GM21360 (cell line): Measurements from ENCODE around the gene CD36.

Experiments
- ATAC-seq: cut with Tn5 transposase; IDR thresholded peaks from one replicate; pipeline ENCODE4 v1.9.1; 2021; ENCODE audit warnings: mild to moderate bottlenecking, moderate library complexity; ENCODE audit not compliant: unreplicated experiment

CD36 gene

DNA sequence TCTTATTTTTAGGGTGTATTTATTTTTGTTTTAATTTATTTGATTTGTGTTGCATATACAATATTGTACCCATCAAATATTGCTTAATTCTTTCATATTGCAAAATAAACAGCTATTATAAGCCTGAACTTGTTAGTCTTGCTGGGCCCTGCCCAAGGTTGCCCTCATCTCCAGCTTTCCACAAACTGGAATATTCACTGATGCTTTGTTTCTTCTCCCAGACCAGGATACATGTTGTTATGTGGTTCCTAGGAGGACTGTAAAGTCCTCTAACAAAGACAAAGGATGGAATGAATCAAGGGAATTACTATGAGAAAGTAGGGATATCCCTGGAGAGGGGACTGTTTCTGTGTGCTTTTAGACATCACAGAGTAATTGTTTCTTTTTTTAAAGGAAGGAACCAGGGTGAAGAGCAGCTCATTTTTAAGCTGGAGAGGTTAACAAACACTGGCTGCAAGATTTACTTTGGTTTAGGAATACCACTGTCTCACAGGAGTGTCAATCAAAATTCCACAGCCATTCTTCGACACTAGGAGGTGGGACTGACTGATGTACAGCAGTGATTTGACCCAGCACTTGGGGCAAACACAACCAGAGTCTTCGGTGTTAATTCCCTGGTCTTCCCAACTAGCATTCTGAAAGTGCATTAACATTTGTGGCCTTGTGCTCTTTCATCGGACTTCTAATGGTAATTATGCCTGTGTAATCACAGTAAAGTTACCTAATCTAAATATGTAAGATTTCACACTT is 14.8 kb upstream of the CD36 start:
- no peak for ATAC-seq

DNA sequence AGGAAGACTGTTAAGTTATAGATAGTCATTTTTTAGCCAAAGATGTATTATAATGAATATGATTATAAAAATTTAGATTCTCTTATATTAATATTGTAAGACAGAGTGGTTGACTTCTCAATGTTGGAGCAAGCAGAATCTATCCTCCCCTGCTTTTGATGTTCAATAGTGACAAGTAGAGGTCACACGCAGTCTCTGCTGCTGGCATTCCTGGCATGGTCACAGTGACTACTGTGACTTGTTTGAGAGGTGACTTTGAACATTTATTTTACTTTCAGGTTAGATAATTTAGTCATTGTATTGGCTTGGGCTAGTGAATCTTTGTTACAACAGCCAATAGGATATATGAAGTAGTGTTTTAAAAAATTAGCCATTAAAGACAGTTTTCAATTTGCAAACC is 13.7 kb upstream of the CD36 start:
- no peak for ATAC-seq

DNA sequence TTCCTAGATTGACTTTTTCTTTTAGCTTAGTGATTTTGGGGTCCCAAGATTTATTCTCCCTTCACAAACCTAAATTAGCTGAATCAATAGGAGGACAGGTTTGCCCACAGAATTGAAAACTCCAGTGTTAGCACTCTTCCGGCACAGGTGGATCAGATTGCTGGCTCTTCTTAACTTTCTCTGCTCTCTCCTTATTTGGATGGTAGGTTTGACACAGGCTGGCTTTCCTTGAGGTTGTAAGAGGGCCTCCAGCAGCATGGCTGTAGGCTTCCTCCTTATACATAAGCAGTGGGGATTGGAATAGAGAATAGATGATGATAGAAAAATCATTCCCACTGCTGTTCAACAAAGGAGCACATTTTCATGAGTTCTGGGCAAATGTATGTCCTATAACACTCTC is 9.4 kb upstream of the CD36 start:
- no peak for ATAC-seq

DNA sequence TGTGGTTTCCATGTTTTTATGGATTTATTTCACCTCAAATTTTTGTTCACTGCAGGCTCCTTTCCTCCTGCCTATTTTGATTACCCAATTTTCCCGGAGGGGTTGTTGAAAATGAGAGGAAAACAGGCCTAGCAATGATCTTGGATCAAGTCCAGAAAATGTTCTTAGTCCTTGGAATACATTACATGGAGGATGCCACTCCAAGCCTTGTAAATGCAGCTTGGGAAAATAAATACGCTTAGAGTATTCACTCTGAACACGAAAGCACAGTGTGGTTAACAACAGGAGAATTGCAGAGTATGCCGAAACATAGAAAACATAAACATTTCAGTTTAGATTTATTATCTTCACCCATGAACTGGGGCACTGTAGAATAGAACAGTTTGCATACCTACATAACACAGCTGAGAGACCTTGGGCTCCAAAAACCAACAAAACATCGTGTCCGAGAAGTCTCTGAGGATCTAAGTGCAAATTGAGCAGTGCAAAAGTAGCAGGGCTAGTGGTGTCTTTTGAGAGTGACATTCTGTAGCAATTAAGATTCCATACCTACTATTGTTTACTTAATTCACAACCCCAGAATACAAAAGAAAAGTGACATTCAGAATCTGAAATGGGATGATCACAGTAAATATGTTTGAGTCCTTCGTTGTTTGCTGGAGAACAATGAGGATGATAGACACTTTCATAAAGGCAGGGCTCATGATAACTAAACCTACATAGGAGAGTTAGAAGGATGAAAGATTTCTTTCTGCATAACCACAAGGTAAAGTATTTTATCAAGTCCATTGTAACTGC is 7.6 kb upstream of the CD36 start:
- no peak for ATAC-seq

DNA sequence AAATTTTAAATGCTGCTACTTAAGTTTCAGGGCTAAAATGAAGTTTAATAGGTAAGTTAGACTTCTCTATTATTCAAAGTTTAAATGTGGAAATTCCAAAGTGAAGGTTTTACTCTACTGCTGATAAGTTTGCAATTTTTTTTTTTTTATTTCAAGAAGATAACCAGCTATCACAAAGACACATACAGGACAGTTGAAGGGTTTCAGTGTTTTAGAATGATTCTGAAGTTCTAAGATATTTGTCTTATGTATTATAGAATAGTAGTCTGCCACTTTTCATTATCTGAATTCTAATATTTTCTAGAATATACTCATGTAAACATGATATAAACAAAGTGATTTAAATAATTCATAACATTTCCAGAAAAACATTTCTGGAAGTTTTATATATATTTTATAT is 7.0 kb upstream of the CD36 start:
- no peak for ATAC-seq

DNA sequence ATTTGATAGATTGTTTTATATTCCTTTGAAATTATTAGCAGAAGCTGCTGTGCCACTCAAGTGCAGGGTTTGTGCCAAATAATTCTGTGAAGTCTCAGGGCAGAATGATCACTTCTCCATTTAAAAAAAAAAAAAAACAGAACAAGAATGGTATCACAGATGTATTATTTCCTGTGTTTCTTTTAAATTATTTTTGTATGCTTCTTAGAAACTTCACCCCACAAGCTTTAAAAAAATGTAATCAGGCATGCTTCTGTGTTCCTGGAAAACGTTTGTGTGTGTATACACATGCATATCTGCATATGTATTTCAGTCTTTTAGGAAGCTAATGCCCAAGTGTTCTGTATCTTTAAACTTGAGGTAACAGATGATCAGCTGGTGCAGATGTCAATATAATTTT is 6.3 kb upstream of the CD36 start:
- no peak for ATAC-seq

DNA sequence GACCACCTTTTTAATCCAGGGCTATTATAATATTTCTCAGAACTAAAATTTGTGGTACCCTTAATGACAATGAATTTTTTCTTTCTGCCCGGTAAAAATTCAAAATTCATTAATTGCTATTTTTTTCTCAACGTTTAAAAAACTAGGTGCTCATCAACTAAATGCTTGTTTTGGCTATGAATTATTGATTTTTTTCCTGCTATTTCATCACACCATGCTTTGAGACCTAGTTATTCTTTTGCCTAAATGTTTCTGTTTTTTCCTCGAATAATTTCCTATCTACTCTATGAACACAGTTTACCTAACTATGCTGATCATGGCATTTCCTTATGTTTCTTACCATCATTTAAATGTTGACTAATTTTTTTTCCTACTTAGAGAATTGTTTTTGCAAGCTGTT is 5.6 kb upstream of the CD36 start:
- ATAC-seq: no peak

DNA sequence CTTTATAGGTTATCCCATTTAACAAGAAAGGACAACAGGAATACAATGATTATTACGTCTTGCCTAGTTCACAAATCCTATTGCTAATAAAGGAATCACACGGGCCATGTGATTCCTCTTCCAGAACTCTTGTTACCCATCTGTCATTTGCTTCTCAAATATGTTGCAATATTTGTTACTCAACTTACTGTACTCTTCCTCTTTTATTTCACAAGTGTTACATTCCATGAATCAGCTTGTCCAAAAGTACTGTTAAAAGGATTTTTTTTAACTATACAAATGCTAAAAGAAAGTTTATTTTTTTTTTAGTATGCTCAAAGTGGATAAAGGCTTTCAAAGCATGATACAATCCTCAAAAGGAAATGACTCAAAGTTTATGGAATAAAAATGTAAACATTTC is 3.9 kb upstream of the CD36 start:
- ATAC-seq: no peak

DNA sequence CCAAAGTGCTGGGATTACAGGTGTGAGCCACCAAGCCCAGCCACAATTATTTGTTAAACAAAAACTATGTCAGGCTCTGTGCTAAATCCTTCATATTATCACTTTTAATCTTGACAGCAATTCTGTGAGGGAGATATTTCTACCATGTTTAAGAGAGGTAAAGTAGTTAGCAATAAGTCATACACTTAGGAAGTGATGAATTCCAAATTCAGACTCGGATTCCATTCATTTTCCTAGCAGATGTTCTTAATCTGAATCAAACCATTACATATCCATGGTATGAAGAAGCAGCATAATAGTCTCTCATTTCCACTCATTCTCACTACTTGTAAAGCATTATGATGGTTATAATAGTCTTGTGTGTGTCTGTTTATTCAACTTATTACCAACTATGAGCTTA is 2.9 kb upstream of the CD36 start:
- ATAC-seq: no peak

DNA sequence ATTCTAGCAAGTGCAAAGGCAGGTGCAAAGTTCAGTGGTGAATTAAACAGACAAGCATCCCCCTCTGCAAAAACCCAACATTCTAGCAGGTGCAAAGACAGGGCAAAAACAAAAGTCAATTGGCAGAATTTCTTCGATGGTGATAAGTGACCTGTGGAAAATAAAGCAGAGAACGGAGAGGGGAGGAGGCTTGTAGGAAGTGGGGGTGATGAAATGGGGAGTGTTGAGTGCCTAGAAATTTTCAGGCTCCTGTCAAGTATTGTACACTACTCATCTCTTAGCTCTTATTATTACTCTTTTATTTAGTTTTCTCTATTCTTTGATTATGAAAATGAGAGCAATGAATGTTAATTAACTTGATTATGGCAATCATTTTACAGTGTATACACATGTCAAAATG is 2.4 kb upstream of the CD36 start:
- no peak for ATAC-seq

DNA sequence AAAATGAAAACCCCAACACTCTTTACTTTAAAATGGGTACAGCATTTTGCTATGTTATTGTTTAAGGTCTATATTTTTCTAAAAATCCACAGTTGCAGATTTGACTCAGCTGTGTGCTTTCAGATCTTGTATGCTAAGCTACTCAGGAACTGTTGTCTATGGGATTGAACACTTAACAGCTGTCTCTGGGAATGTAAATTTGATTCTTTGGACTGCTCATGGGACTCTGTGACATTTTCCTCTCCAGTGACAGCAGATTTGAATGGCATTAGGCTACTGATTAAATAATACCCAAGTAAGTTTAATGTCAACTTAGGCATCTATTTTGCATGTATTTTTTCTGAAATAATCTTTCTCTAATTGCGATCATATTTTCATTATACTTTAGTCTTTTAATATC is 1.7 kb upstream of the CD36 start:
- ATAC-seq: no peak

DNA sequence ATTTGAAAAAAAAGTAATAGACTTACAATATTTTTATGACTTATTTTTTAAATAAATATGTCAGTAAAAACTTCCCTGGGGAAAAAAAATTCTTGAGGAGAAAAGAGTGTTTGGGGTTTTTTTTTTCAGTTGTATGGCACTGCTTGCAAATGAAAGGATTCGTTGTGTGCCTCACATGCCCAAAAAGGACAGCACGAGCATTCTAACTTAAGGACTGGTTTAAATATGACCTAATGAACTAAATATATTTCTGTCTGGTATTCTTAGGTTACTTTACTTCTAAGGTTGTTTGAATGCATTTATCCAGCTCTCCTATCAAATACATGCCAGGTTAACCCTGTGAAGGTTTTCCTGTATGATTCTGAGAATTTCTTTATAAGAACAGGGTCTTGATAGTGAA is 988 bp upstream of the CD36 start:
- no peak for ATAC-seq

DNA sequence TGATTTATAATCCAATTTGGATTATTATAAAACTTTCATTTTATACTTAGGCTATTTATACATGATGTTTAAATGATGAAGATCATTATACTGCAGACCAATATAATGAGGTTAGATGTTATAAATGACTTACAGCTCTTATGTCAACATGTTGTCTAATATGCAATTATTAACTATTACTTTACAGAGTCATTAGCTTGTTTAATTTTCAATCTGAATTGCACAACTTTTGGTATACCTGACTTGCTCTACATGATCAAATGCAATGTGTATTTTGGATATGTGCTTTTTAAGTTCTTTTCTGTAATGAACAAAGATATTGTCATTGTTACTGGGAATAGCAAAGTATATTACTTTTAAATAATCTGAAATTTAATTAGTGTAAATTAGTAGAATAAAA is 569 bp downstream of the CD36 start:
- ATAC-seq: no peak

DNA sequence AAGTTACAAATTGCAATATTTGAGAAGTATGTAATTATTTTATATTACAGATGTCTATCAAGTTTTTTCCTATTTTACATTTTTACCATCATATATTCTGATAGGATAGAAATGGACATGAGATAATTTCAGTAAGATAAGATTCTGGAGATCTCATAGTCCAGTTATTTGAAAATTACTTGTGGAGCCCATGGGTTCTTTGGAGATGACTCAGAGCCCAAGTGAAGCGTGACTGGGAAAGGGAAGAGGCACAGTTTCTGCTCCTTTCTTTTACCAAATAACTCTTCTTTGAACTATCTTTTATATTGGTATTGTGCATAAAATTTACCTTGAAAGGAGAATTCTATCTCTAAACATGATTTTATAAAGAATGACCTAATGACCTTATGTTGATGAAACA is 2.4 kb downstream of the CD36 start:
- no peak for ATAC-seq

DNA sequence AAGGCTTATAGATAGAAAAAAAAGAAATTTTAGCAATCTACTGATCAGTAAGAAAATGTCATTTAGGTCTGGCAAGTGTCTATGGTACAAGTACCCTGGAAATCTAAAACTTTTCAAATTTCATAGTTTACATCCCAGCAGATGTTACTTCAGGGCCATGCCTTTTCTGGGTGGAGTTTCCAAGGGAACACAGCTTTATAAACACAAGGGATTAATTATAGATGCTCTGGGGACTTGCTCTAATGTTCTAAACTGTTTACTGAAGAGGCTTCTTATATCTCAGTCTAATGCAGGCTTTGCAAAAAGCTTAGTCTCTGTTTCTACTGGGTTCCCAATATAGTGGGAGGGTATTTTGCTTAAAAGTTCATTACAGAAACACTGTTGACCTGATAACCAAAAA is 3.1 kb downstream of the CD36 start:
- ATAC-seq: no peak

DNA sequence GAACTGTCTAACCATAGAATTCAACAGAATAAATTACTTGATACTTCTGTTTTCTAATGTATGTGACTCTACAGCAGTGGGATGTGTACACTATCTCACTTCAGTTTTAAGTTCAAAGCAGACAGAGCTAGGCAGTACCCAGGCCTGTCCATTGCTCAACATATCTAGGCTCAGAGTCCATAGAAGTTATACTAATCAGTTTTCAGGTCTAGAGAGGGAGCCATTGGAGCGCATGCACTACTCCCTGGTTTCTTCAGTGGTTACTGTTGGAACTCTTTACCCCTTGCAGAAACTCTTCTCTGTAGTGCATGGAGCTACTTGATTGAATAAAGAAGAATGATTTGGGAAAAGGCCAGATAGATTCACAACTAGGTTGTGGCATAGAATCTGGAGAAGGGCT is 4.4 kb downstream of the CD36 start:
- no peak for ATAC-seq

DNA sequence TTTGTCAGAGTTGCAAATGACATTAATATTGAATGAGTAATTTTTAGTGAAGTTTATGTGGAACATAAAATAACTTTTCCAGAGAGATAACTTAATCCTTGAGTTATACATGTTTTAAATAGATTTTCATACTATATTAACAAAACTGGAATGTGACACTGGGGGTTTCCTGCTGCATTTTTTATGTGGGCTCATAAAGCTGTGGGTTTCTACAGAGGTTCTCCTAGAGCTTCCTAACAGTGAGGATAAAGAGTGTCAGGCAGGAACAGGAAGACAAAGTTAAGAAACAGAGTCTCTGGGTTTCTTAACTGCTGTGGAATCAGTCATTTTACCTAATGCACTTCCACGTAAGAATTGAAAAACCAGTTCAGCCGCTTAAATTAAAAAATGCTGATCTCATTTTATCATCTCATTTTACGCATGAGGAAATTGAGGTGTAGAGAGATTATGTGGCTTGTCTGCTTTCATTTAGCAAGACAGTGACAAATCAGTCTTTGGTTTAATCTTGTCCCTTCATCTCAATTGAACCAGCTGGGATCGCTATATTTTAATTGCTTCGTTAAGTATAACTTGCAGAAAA is 5.0 kb downstream of the CD36 start:
- ATAC-seq: no peak

DNA sequence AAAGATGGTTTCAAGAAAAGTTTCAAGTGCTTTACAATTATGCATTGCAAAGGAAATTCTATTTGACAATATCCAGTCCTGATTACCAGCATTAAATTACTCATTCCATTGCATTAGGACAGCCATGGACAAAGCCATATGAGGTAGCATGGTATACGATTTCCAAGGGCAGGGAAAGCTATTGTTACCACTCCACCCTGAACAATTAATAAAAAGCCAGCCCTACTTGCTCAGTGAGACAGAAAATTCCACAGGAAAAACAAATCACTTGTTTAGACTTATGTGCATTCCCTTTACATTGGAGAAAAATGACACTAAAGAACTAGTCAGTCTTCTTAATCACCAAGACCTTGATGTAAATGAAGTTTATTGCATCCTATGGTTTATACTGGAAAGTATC is 5.6 kb downstream of the CD36 start:
- ATAC-seq: no peak

DNA sequence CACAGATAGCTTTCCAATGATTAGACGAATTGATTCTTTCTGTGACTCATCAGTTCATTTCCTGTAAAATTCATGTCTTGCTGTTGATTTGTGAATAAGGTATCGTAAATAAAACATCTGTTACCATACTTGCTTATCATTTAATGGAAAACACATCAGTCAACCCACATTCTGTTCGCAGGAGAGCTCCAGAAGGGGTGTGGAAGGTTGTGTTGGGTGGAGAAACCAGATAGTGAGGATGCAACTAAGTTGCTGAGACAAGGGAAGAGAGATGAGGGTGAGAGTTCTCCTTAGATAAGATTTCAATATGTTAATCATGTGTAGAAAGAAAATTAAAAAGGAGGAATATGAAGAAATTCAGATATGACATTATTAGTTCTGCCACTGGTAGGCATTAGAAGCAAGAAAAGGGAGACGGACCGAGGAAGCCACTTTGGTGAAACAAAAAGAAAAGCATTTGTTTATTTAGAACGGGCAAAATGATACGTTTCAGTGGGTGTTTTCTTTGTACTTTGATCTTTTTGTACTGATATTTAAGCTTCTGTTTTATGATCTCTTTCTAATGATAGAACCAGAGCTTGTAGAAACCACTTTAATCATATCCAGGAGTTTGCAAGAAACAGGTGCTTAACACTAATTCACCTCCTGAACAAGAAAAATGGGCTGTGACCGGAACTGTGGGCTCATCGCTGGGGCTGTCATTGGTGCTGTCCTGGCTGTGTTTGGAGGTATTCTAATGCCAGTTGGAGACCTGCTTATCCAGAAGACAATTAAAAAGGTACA is 7.8 kb downstream of the CD36 start:
- no peak for ATAC-seq

DNA sequence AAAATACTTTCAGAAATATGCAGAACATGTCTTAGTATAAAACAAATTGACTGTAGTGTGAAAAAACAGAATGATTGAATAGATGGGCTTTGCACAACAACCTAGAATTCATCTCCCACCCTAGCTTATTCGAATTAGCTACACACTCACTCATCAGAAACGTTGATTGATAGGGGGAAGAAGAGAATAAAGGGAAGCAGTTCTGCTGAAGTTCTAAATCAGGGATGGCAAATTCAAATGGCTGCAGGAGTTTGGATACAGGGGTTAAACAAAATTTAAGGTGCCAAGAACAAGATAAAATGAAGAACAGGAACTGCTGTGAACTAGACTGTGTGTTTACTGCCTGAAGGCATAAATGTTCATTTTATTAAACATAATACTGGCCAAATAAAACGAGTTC is 9.0 kb downstream of the CD36 start:
- ATAC-seq: no peak

DNA sequence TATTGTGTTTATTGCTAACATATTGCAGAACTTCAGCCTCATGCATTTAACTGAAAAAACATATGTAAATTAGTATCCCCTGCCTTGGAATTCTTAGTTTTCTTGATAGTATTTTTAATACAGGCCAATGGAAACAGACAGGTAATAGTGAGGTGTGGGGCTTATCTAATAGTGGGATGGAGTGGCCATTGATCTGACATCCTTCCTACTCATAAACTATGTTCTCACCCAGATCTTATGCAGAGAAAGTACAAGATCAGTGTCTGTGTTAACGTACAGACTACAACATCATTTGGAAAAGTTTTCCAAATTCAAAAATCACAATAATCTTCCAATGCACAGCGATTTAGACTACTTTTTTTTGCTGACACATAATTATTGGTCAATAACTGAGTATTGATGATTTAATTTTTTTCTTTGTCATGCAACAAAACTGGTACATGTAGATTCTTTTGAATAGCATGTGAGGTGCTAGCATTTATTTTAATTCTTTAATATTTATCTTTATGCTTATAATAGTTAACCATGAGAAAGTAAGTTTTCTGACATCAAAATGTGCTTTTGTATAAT is 9.7 kb downstream of the CD36 start:
- no peak for ATAC-seq
